Rectal smooth muscle tissue (tissue), 1 donor: ENCODE measurements around the gene TMEM250.
"Not testable (repeated sequence)": the region's sequence is repeated elsewhere in the genome, so short reads cannot be mapped to it uniquely, and the experiment has no call there.

Experiments used
- H3K27ac ChIP-seq: one replicate; pipeline ENCODE4 v1.7.0; 2013; ENCODE audit warnings: low read depth, low read length, inconsistent platforms
- H3K27me3 ChIP-seq: one replicate; pipeline ENCODE4 v1.7.0; 2013; ENCODE audit warnings: low read length; ENCODE audit not compliant: control insufficient read depth, insufficient read depth
- H3K36me3 ChIP-seq: one replicate; pipeline ENCODE4 v1.7.0; 2013; ENCODE audit warnings: low read length; ENCODE audit not compliant: control insufficient read depth, insufficient read depth
- H3K4me1 ChIP-seq: one replicate; pipeline ENCODE4 v1.7.0; 2013; ENCODE audit warnings: low read length; ENCODE audit not compliant: control insufficient read depth, insufficient read depth
- H3K4me3 ChIP-seq: one replicate; pipeline ENCODE4 v1.7.0; 2013; ENCODE audit warnings: low read length
- H3K9ac ChIP-seq: one replicate; pipeline ENCODE4 v1.7.0; 2013; ENCODE audit warnings: low read length

TMEM250 gene

DNA sequence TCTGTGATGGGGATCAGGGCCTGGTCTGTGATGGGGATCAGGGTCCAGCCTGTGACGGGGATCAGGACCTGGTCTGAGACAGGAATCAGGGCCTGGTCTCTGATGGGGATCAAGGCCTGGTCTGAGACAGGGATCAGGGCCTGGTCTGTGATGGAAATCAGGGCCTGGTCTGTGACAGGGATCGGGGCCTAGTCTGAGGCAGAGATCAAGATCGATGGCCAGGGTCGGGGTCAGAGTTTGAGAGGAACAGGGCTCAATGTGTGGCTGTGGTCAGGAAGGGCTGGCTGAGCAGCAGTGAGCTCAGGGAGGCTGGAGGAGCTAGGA, 33.8 kb upstream of the TMEM250 start:
- Histone ChIP-seq H3K4me3 (no peak overlapping the region), H3K27ac (no peak overlapping the region), H3K27me3 (peaks cover 9% of the 10 kb centered on the region), H3K4me1 (no peaks in the 10 kb centered on the region), H3K36me3 (no peaks in the 10 kb centered on the region), H3K9ac (no peak overlapping the region)

- Histone ChIP-seq H3K9ac (no peak overlapping the region), H3K4me1 (no peaks in the 10 kb centered on the region), H3K27me3 (peaks cover 9% of the 10 kb centered on the region)
Observed at GRCh38 chr9:136151848-136152542, 33.3 kb upstream of the TMEM250 start.

GRCh38 chr9:136151214-136151804, 32.6 kb upstream of the TMEM250 start:
- Histone ChIP-seq H3K27ac (no peak overlapping the region), H3K27me3 (peaks cover 11% of the 10 kb centered on the region)

More at GRCh38 chr9:136151848-136152542, 33.3 kb upstream of the TMEM250 start:
- no peaks in the 10 kb centered on the region for H3K36me3 ChIP-seq
- H3K27ac ChIP-seq, result no peak overlapping the region
- H3K4me3 ChIP-seq, result no peak overlapping the region

DNA sequence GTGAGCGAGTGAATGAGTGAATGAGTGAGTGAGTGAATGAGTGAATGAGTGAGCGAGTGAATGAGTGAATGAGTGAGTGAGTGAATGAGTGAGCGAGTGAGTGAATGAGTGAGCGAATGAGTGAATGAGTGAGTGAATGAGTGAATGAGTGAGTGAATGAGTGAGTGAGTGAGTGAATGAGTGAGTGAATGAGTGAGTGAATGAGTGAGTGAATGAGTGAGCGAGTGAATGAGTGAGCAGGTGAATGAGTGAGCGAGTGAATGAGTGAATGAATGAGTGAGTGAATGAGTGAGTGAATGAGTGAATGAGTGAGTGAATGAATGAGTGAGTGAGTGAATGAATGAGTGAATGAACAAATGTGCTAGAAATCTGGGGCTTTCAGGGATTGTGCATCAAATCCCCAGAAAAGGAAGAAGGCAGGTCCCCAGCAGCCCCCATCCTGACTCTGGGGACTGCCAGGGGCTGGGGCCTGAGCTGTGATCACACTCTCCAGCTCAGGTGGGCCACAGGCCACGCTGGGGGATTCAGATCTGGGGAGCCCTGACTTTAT, 32.1 kb upstream of the TMEM250 start:
- not testable (repeated sequence) for H3K4me3 ChIP-seq, H3K27ac ChIP-seq, H3K36me3 ChIP-seq, H3K4me1 ChIP-seq, H3K9ac ChIP-seq
- H3K27me3 ChIP-seq, result peaks cover 10% of the 10 kb centered on the region

More at GRCh38 chr9:136151214-136151804, 32.6 kb upstream of the TMEM250 start:
- no peak overlapping the region for H3K4me3 ChIP-seq
- no peak overlapping the region for H3K9ac ChIP-seq
- H3K36me3 ChIP-seq, result no peaks in the 10 kb centered on the region
- no peaks in the 10 kb centered on the region for H3K4me1 ChIP-seq

DNA sequence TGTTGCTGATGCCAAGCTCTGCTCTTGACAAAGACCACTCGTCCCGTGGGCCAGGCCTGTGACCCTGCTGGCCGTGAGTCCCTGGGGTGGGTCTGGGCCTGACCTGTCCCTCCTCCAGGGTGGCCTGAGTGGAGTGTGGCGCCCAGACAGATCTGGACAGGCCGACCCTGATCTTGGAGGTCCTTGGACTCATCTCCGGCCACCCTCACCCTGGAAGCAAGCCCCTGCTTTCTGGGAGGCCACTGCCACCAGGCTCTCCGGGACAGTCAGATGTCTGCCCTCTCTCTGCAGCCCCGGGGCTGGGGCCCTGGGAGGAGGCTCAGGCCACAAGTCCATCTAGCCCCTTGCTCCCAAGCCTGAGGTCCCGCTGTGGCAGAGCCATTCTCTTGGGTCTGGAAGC, 31.2 kb upstream of the TMEM250 start:
- Histone ChIP-seq H3K9ac (no peak overlapping the region), H3K36me3 (no peaks in the 10 kb centered on the region), H3K4me1 (no peaks in the 10 kb centered on the region), H3K27ac (no peak overlapping the region), H3K27me3 (peaks cover 7% of the 10 kb centered on the region), H3K4me3 (no peak overlapping the region)

DNA sequence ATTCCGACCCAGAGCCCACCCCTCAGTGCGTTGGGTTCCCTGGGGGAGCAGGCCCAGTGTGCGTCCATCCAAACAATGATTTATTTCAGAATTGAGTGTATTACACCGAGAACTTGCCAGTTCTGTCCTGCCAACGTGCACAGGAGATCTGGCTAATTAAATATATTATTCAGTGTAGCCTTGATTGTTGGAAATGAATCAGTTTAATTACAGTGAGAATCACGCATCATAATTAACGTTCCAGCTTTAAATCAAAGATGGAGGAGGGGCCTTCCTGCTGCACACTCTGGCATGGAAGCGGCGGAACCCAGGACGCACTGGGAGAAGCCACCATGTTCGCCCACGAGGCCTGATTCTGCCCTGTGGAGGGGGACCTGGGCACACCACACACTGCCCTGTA, 30.7 kb upstream of the TMEM250 start:
- no peaks in the 10 kb centered on the region for H3K4me1 ChIP-seq
- H3K27me3 ChIP-seq, result peaks cover 7% of the 10 kb centered on the region
- H3K4me3 ChIP-seq, result no peak overlapping the region
- no peak overlapping the region for H3K9ac ChIP-seq
- no peaks in the 10 kb centered on the region for H3K36me3 ChIP-seq
- no peak overlapping the region for H3K27ac ChIP-seq

GRCh38 chr9:136148766-136149165, 30.1 kb upstream of the TMEM250 start:
- Histone ChIP-seq H3K27ac (no peak overlapping the region), H3K27me3 (peaks cover 7% of the 10 kb centered on the region), H3K4me1 (no peaks in the 10 kb centered on the region), H3K4me3 (no peak overlapping the region), H3K36me3 (no peaks in the 10 kb centered on the region), H3K9ac (no peak overlapping the region)

DNA sequence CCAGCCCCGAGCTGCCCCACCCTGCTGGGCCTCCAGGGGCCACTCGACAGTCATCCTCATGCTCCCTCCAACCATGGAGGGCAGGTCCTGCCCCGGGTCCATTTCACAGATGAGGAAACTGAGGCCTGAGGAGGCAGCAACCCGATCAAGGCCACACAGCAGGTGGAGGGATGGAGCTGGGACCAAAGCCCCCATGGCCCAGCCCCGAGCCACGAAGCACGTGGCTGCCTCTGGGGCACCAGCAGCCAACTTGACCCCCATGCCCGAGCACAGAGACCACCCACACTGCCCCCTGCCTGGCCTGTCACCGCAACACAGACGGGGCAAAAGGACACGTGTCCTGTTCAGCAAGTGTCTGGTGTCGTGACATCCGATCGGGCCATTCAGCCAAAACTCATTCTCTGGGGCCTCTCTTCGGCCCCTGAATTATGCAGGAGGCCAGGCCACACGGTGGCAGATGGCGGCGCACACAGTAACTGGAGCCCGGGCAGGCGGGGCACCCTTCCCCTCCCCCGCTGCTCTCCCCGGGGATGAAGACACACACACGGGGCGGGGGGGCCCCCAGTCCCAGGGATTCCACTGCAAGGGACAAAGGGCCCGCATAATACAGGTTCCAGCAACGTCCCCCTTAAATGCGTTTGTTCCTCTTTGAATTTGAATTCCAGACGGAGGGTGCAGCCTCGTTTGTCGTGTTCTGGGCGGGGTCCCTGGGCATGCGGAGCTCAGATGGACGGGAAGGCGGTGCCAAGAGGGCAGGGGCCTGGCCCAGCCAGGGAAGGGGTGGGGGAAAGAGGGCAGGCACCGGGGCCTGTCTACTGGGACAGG, 29.4 kb upstream of the TMEM250 start:
- no peaks in the 10 kb centered on the region for H3K4me1 ChIP-seq
- peaks cover 8% of the 10 kb centered on the region for H3K27me3 ChIP-seq
- no peaks in the 10 kb centered on the region for H3K36me3 ChIP-seq
- no peak overlapping the region for H3K9ac ChIP-seq
- H3K4me3 ChIP-seq, result no peak overlapping the region
- H3K27ac ChIP-seq, result no peak overlapping the region

- Histone ChIP-seq H3K27me3 (peaks cover 9% of the 10 kb centered on the region), H3K27ac (no peak overlapping the region)
Observed at GRCh38 chr9:136147038-136147889, 28.6 kb upstream of the TMEM250 start.

GRCh38 chr9:136146126-136147037, 27.7 kb upstream of the TMEM250 start:
- Histone ChIP-seq H3K9ac (no peak overlapping the region), H3K4me3 (no peak overlapping the region), H3K4me1 (no peaks in the 10 kb centered on the region), H3K27me3 (peaks cover 9% of the 10 kb centered on the region), H3K27ac (no peak overlapping the region), H3K36me3 (no peaks in the 10 kb centered on the region)

More at GRCh38 chr9:136147038-136147889, 28.6 kb upstream of the TMEM250 start:
- no peak overlapping the region for H3K4me3 ChIP-seq
- no peaks in the 10 kb centered on the region for H3K36me3 ChIP-seq
- H3K9ac ChIP-seq, result no peak overlapping the region
- no peaks in the 10 kb centered on the region for H3K4me1 ChIP-seq

DNA sequence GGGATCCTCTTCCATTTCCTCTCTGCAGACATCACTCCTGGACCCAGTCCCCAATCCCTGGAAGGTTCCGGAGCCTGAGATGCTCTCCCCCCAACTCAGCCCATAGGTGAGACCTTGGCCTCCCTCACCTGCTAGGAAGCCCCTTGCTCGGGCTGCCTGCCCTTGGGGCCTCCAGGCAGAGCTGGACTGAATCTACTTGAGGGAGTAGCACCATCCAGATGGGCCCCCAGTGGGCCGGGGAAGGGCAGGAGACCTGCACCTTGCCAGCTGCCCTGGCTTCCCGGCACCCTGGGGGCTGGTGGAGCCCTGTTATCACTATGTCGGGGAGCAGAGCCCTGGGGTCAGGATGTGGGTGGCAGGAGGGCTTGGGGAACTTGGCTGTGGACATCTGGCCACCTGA, 26.9 kb upstream of the TMEM250 start:
- Histone ChIP-seq H3K27ac (no peak overlapping the region), H3K27me3 (peaks cover 9% of the 10 kb centered on the region), H3K9ac (no peak overlapping the region), H3K36me3 (no peaks in the 10 kb centered on the region), H3K4me3 (no peak overlapping the region), H3K4me1 (no peaks in the 10 kb centered on the region)
